H1 (cell line): Measurements from ENCODE around the gene CAMTA1. TPM values are rescaled to one million over a fixed set of nuclear protein-coding genes. Genes with fewer than 3 reads are reported as not detected.

Experiments
- CTCF ChIA-PET: fragments of 300-600 bp; sonication (Branson Sonifier 250); formaldehyde crosslinking; loops from one replicate; lab custom pipeline; 2021; ENCODE audit not compliant: partially characterized antibody; lab: Charles Lee
- POLR2A ChIA-PET: fragments of 300-600 bp; sonication (Branson Sonifier 250); formaldehyde crosslinking; loops from one replicate; lab custom pipeline; 2021; ENCODE audit warnings: inconsistent platforms; ENCODE audit not compliant: partially characterized antibody; lab: Charles Lee
- DNase-seq, 2 experiments: peaks; one replicate each; pipeline versions ENCODE4 v3.0.0 to v3.0.0-alpha.2; 2010 to 2022; ENCODE audit warnings: low spot score in 2 of 2, low read depth in 1 of 2, mixed read lengths in 1 of 2
- FAIRE-seq: peaks from 2 replicates; lab custom pipeline; 2011; peaks lifted over from hg19 to GRCh38; lab: Jason Lieb, UNC
- H2AFZ ChIP-seq: 2 replicates; pipeline ENCODE4 v1.8.1; 2012; ENCODE audit warnings: low read length, inconsistent platforms
- H2AK5ac ChIP-seq: 2 replicates; pipeline ENCODE4 v1.6.1; 2013; ENCODE audit warnings: low read depth, low read length
- H2BK120ac ChIP-seq: replicated peaks from 2 replicates; pipeline ENCODE3; 2013; ENCODE audit warnings: low read depth, low read length, inconsistent platforms
- H2BK12ac ChIP-seq: 2 replicates; pipeline ENCODE4 v1.6.1; 2013; ENCODE audit warnings: low read depth, low read length
- H2BK15ac ChIP-seq: 2 replicates; pipeline ENCODE4 v1.6.1; 2013; ENCODE audit warnings: low read length
- H2BK20ac ChIP-seq: 2 replicates; pipeline ENCODE4 v1.6.1; 2013; ENCODE audit warnings: low read length
- H2BK5ac ChIP-seq: 2 replicates; pipeline ENCODE4 v1.6.1; 2013; ENCODE audit warnings: low read depth, low read length
- H3K14ac ChIP-seq: 2 replicates; pipeline ENCODE4 v1.6.1; 2013; ENCODE audit warnings: inconsistent platforms; ENCODE audit not compliant: insufficient read length
- H3K18ac ChIP-seq: 2 replicates; pipeline ENCODE4 v1.6.1; 2013; ENCODE audit warnings: low read length; ENCODE audit errors: extremely low read depth
- H3K23ac ChIP-seq: 2 replicates; pipeline ENCODE4 v1.6.1; 2013; ENCODE audit warnings: inconsistent platforms; ENCODE audit not compliant: insufficient read length
- H3K23me2 ChIP-seq: 2 replicates; pipeline ENCODE4 v1.6.1; 2013; ENCODE audit warnings: low read depth, low read length
- H3K27ac ChIP-seq: 2 replicates; pipeline ENCODE4 v1.6.1; 2011; ENCODE audit warnings: low read depth, low read length, inconsistent platforms
- H3K27me3 ChIP-seq, 4 experiments: replicated peaks in 1 of 4; 1 replicate in 1 of 4; 2 replicates in 3 of 4; pipeline versions ENCODE4 v1.6.1 to v1.8.1; 2011 to 2013; ENCODE audit warnings: low read length in 3 of 4, mild to moderate bottlenecking in 3 of 4, inconsistent platforms in 2 of 4, mixed read lengths in 2 of 4, moderate library complexity in 1 of 4; ENCODE audit not compliant: control insufficient read depth in 3 of 4, insufficient read depth in 3 of 4; ENCODE audit errors: extremely low read depth in 1 of 4
- H3K36me3 ChIP-seq, 4 experiments: 2 replicates each; pipeline versions ENCODE4 v1.6.1 to v1.8.1; 2011 to 2013; ENCODE audit warnings: mild to moderate bottlenecking in 4 of 4, low read length in 3 of 4, moderate library complexity in 2 of 4, control low read depth in 1 of 4, inconsistent platforms in 1 of 4; ENCODE audit not compliant: insufficient read depth in 4 of 4, control insufficient read depth in 2 of 4
- H3K4ac ChIP-seq: replicated peaks from 2 replicates; pipeline ENCODE3; 2013; ENCODE audit warnings: low read length, low read depth, mixed read lengths, inconsistent platforms; ENCODE audit not compliant: insufficient read length
- H3K4me1 ChIP-seq, 4 experiments: replicated peaks in 1 of 4; 1 replicate in 1 of 4; 2 replicates in 3 of 4; pipeline versions ENCODE4 v1.6.1 to v1.8.1; 2011 to 2013; ENCODE audit warnings: low read length in 3 of 4, inconsistent platforms in 2 of 4, mixed read lengths in 1 of 4; ENCODE audit not compliant: insufficient read depth in 4 of 4, control insufficient read depth in 3 of 4
- H3K4me2 ChIP-seq, 2 experiments: 2 replicates each; pipeline versions ENCODE4 v1.6.1 to v1.8.1; 2011 to 2013; ENCODE audit warnings: low read depth in 2 of 2, low read length in 2 of 2, control low read depth in 1 of 2, inconsistent platforms in 1 of 2, mild to moderate bottlenecking in 1 of 2; ENCODE audit not compliant: insufficient read depth in 1 of 2
- H3K4me3 ChIP-seq, 4 experiments: fragments of 200-600, 300-600 bp in 1 of 4; sonication (generic), shearing (Covaris generic), sonication (Bioruptor Twin) in 1 of 4; 2 replicates each; pipeline versions ENCODE4 v1.5.1 to v1.8.1; 2011 to 2016; ENCODE audit warnings: low read length in 4 of 4, low read depth in 3 of 4, control low read depth in 2 of 4, inconsistent platforms in 2 of 4, mild to moderate bottlenecking in 2 of 4, mixed read lengths in 1 of 4, moderate library complexity in 1 of 4; ENCODE audit not compliant: insufficient read depth in 2 of 4; ENCODE audit errors: extremely low read depth in 1 of 4
- H3K56ac ChIP-seq: replicated peaks from 2 replicates; pipeline ENCODE3; 2013; ENCODE audit warnings: low read depth, mild to moderate bottlenecking, mixed read lengths, low read length, inconsistent platforms; ENCODE audit not compliant: insufficient read length
- H3K79me1 ChIP-seq: 2 replicates; pipeline ENCODE4 v1.6.1; 2013; ENCODE audit warnings: low read depth, low read length, control low read depth
- H3K79me2 ChIP-seq, 2 experiments: 2 replicates each; pipeline versions ENCODE4 v1.6.1 to v1.8.1; 2012 to 2013; ENCODE audit warnings: low read length in 2 of 2, mild to moderate bottlenecking in 2 of 2, inconsistent platforms in 1 of 2; ENCODE audit not compliant: insufficient read depth in 2 of 2, control insufficient read depth in 1 of 2
- H3K9ac ChIP-seq, 4 experiments: replicated peaks in 1 of 4; 1 replicate in 1 of 4; 2 replicates in 3 of 4; pipeline versions ENCODE4 v1.6.1 to v1.8.1; 2011 to 2013; ENCODE audit warnings: low read depth in 3 of 4, low read length in 3 of 4, control low read depth in 2 of 4, mild to moderate bottlenecking in 2 of 4, moderate library complexity in 2 of 4, inconsistent platforms in 1 of 4; ENCODE audit errors: extremely low read depth in 1 of 4
- H3K9me3 ChIP-seq, 2 experiments: 2 replicates each; pipeline versions ENCODE4 v1.6.1 to v1.8.1; 2012 to 2013; ENCODE audit warnings: mild to moderate bottlenecking in 2 of 2, moderate library complexity in 2 of 2, control low read depth in 1 of 2, inconsistent platforms in 1 of 2, low read depth in 1 of 2, low read length in 1 of 2, mixed read lengths in 1 of 2; ENCODE audit not compliant: insufficient read depth in 2 of 2
- H4K20me1 ChIP-seq, 2 experiments: replicated peaks in 1 of 2; 2 replicates each; pipeline versions ENCODE3 to v1.8.1; 2011 to 2013; ENCODE audit warnings: inconsistent platforms in 2 of 2, low read length in 2 of 2, mild to moderate bottlenecking in 1 of 2; ENCODE audit not compliant: insufficient read depth in 2 of 2, control insufficient read depth in 1 of 2
- H4K5ac ChIP-seq: 2 replicates; pipeline ENCODE4 v1.6.1; 2013; ENCODE audit warnings: low read length, low read depth, mixed read lengths, inconsistent platforms; ENCODE audit not compliant: insufficient read length
- H4K8ac ChIP-seq: 2 replicates; pipeline ENCODE4 v1.8.0; 2013; ENCODE audit warnings: mild to moderate bottlenecking, moderate library complexity, low read length, inconsistent platforms; ENCODE audit not compliant: insufficient read depth; ENCODE audit errors: extremely low read depth
- H4K91ac ChIP-seq: replicated peaks from 2 replicates; pipeline ENCODE3; 2013; ENCODE audit warnings: low read length, mixed read lengths, inconsistent platforms; ENCODE audit not compliant: insufficient read length
- ATF2 ChIP-seq: IDR thresholded peaks from 2 replicates; pipeline ENCODE4 v1.6.1; 2012; ENCODE audit warnings: low read length, inconsistent platforms
- PHF8 ChIP-seq: fragments of 200-600 bp; sonication (generic); conservative IDR thresholded peaks from 2 replicates; pipeline ENCODE4 v1.7.1; 2012; ENCODE audit warnings: low read depth, mild to moderate bottlenecking, inconsistent platforms, low read length, moderate library complexity
- SIX5 ChIP-seq: IDR thresholded peaks from 2 replicates; pipeline ENCODE4 v1.6.1; 2011; ENCODE audit warnings: mild to moderate bottlenecking, low read depth, low read length
- WGBS, 2 experiments: shearing (Covaris generic) in 1 of 2; methylation state at CpG; one replicate each; pipeline versions ENCODE4 v1.1.6 to v1.1.7; 2013 to 2015; ENCODE audit warnings: low lambda C conversion rate in 2 of 2, mixed read lengths in 2 of 2, inconsistent platforms in 1 of 2, low coverage in 1 of 2, missing lambda C conversion rate in 1 of 2; ENCODE audit not compliant: insufficient replicate concordance in 2 of 2, insufficient coverage in 1 of 2, insufficient read length in 1 of 2; ENCODE audit errors: extremely low coverage in 1 of 2, missing lambda C conversion rate in 1 of 2; 5-methylcytosine and 5-hydroxymethylcytosine counted together
- polyA plus RNA-seq, 7 experiments: library from polyadenylated mRNA; depleted of rRNA in 3 of 7; stranded (reverse) in 5 of 7; unstranded in 2 of 7; fragments of >200 nt in 5 of 7; fragments of 200-250 nt in 2 of 7; gene quantifications; 1 replicate in 5 of 7; 2 replicates in 1 of 7; 4 replicates in 1 of 7; pipeline versions ENCODE4 v1.2.1 to v1.2.3, GENCODE V29; 2011 to 2013; ENCODE audit warnings: missing spikeins in 2 of 7, mixed read lengths in 2 of 7
- total RNA-seq: library from RNA; stranded (reverse); fragmentation: NEBNext Ultra II Directional; extraction: Animal tissue kit (Norgen Biotek cat#: 25700); gene quantifications from 2 replicates; pipeline ENCODE4 v1.2.1, GENCODE V29; 2021

CAMTA1 gene
- total and polyA plus RNA-seq, 2 of the 8 experiments (the other 6 are each of a cell fraction or from before 2014, with no cell fraction given) = 65.0 to 119 TPM

- Histone ChIP-seq H4K8ac (no peak overlapping the region), H4K91ac (no peak overlapping the region), H3K79me1 (no peaks in the 10 kb centered on the region), H3K9me3 (peaks cover 2 to 5% of the 10 kb centered on the region in 2 experiments; a peak in 1 of 4 replicates), H3K23me2 (no peaks in the 10 kb centered on the region; the same call in 1 of the 2 replicates), H2BK15ac (no peak overlapping the region), H3K4me3 (no peak overlapping the region), H3K23ac (no peak overlapping the region), H3K27me3 (no peaks in the 10 kb centered on the region), H2AK5ac (no peak overlapping the region), H3K4ac (no peak overlapping the region)
- TF ChIP-seq ATF2 = no peak
- TF ChIP-seq PHF8 = no peak
- no peak for TF ChIP-seq SIX5
- TF ChIP-seq, all 59 proteins: peak for 0
- no peaks in the 10 kb centered on the region for H4K20me1 ChIP-seq
- H3K18ac ChIP-seq = no peak overlapping the region
- H3K9ac ChIP-seq = no peak overlapping the region
- no peak overlapping the region for H4K5ac ChIP-seq
- DNase-seq (no peak), FAIRE-seq (no peak)
- no peak overlapping the region for H3K27ac ChIP-seq
- no peak overlapping the region for H3K4me2 ChIP-seq
- H3K14ac ChIP-seq = no peak overlapping the region
- ChIA-PET POLR2A (no interaction called here), CTCF (interaction anchor here (1.7 kb wide), 1 partner anchor 49 kb away, joined by 5 read pairs; no protein-coding TSS in a partner anchor)
- no peak overlapping the region for H2BK12ac ChIP-seq
- no peak overlapping the region for H3K56ac ChIP-seq
- 92% methylated on average over 6 of the region's 6 CpGs; no CpG with 5 or more reads in 1 of the 2 experiments for WGBS, 2 experiments
- no peak overlapping the region for H2BK120ac ChIP-seq
- H3K36me3 ChIP-seq = no peaks in the 10 kb centered on the region
- H2BK5ac ChIP-seq = no peak overlapping the region
- no peaks in the 10 kb centered on the region for H3K79me2 ChIP-seq
- H3K4me1 ChIP-seq = no peaks in the 10 kb centered on the region
- no peak overlapping the region for H2BK20ac ChIP-seq
- H2AFZ ChIP-seq = no peak overlapping the region
These were observed 374.0 kb downstream of the CAMTA1 start for GRCh38 chr1:7159116-7159781.
